ENCODE data around the gene CPNE5. TPM values are rescaled to one million over a fixed set of nuclear protein-coding genes. Genes with fewer than 3 reads are reported as not detected.

The CPNE5 gene
- polyA plus RNA-seq, 1 of the 3 experiments (the other 2 are of a cell fraction): 0.30 TPM

- Histone ChIP-seq H4K20me1 (ENCODE audit: insufficient read depth) (no peaks in the 10 kb centered on the region), H3K4me1 (ENCODE audit: control insufficient read depth in 1 of 2, insufficient read depth in 2 of 2, low read depth in 1 of 2, low read length in 1 of 2) (peaks cover 0 to 4% of the 10 kb centered on the region in 2 experiments; a peak in 1 of 4 replicates), H3K27me3 (ENCODE audit: insufficient read depth) (peaks cover 12% of the 10 kb centered on the region), H3K4me2 (no peak overlapping the region), H3K9ac (no peak overlapping the region), H3K4me3 (ENCODE audit: low read depth in 2 of 2, low read length in 1 of 2) (no peak overlapping the region), H3K9me2 (no peaks in the 10 kb centered on the region), H3F3A (replicated peaks; ENCODE audit: insufficient read depth) (peaks cover 4% of the 10 kb centered on the region), H2AFZ (ENCODE audit: low read depth) (no peak overlapping the region), H3K79me2 (ENCODE audit: insufficient read depth) (no peaks in the 10 kb centered on the region), H3K9me3 (no peaks in the 10 kb centered on the region), H3K27ac (ENCODE audit: low read depth in 2 of 2, low read length in 1 of 2) (no peak overlapping the region), H3K36me3 (replicated peaks in 1 of 2; ENCODE audit: control insufficient read depth in 1 of 2, insufficient read depth in 2 of 2, low read length in 1 of 2) (no peaks in the 10 kb centered on the region)
- ChIA-PET POLR2A (no interaction called here), CTCF (interaction anchor here (0.6 to 2.5 kb wide), 4 partner anchors 15 to 1518 kb away, joined by 3 to 10 read pairs (median 4); no protein-coding TSS in a partner anchor)
- 93% methylated on average over 2 of the region's 2 CpGs for WGBS (ENCODE audit: low lambda C conversion rate)
- DNase-seq: no peak
- no peak for TF ChIP-seq GABPA (IDR thresholded peaks at IDR 0.05; ENCODE audit: low read depth)
- TF ChIP-seq SIN3A (IDR thresholded peaks at IDR 0.05; ENCODE audit: borderline replicate concordance, low read depth, low read length): no peak
- TF ChIP-seq PBX3 (IDR thresholded peaks at IDR 0.05): no peak
- TF ChIP-seq ZBTB33 (IDR thresholded peaks at IDR 0.05; ENCODE audit: borderline replicate concordance, low read depth): no peak
- TF ChIP-seq FOXJ3 (CRISPR knock-in tag; IDR thresholded peaks at IDR 0.05): no peak
- TF ChIP-seq SMC3 (IDR thresholded peaks at IDR 0.05; ENCODE audit: low read depth, low read length): no peak
- TF ChIP-seq MAX (IDR thresholded peaks at IDR 0.05; ENCODE audit: low read depth): no peak
- no peak for TF ChIP-seq CHD2 (IDR thresholded peaks at IDR 0.05; ENCODE audit: low read length, partially characterized antibody)
- TF ChIP-seq IRF3 (IDR thresholded peaks at IDR 0.05; ENCODE audit: low read depth, low read length): no peak
- no peak for TF ChIP-seq JUND (IDR thresholded peaks at IDR 0.05)
Measured at GRCh38 chr6:36837022-36837339, 2.3 kb downstream of the CPNE5 start.

GRCh38 chr6:36836111-36837021 is 2.9 kb downstream of the CPNE5 start:
- CTCF ChIA-PET: interaction anchor here (0.6 to 2.5 kb wide), 8 partner anchors 12 to 212 kb away, joined by 3 to 10 read pairs (median 4); partner anchors contain the start of gene C6orf89
- POLR2A ChIA-PET: no interaction called here
- TF ChIP-seq GATA2 (CRISPR knock-in tag; IDR thresholded peaks at IDR 0.05) (no peak), REST (IDR thresholded peaks at IDR 0.05; ENCODE audit: low read depth, low read length) (no peak), TEAD4 (IDR thresholded peaks at IDR 0.05; ENCODE audit: borderline replicate concordance, insufficient read depth) (no peak), MEF2A (IDR thresholded peaks at IDR 0.05; ENCODE audit: borderline replicate concordance, low read depth) (no peak), NRF1 (IDR thresholded peaks at IDR 0.05; ENCODE audit: low read depth, low read length) (no peak), POLR2AphosphoS5 (IDR thresholded peaks at IDR 0.05; ENCODE audit: low read depth, low read length) (no peak), GABPA (IDR thresholded peaks at IDR 0.05; ENCODE audit: low read depth) (no peak), EZH2phosphoT487 (IDR thresholded peaks at IDR 0.05; ENCODE audit: borderline replicate concordance, low read depth) (no peak)

More at GRCh38 chr6:36836111-36837021, 2.9 kb downstream of the CPNE5 start:
- WGBS (ENCODE audit: low lambda C conversion rate): 83% methylated on average over 2 of the region's 3 CpGs
- H3K27ac ChIP-seq (ENCODE audit: low read depth in 2 of 2, low read length in 1 of 2): no peak overlapping the region
- peaks cover 4% of the 10 kb centered on the region for H3F3A ChIP-seq (replicated peaks; ENCODE audit: insufficient read depth)
- H3K9me2 ChIP-seq: no peaks in the 10 kb centered on the region
- H3K4me3 ChIP-seq (ENCODE audit: low read depth in 2 of 2, low read length in 1 of 2): no peak overlapping the region
- no peaks in the 10 kb centered on the region for H3K9me3 ChIP-seq
- no peaks in the 10 kb centered on the region for H3K36me3 ChIP-seq (replicated peaks in 1 of 2; ENCODE audit: control insufficient read depth in 1 of 2, insufficient read depth in 2 of 2, low read length in 1 of 2)
- H3K79me2 ChIP-seq (ENCODE audit: insufficient read depth): no peaks in the 10 kb centered on the region
- H2AFZ ChIP-seq (ENCODE audit: low read depth): no peak overlapping the region
- no peaks in the 10 kb centered on the region for H4K20me1 ChIP-seq (ENCODE audit: insufficient read depth)
- H3K9ac ChIP-seq: no peak overlapping the region
- peaks cover 0 to 4% of the 10 kb centered on the region in 2 experiments; a peak in 1 of 4 replicates for H3K4me1 ChIP-seq (ENCODE audit: control insufficient read depth in 1 of 2, insufficient read depth in 2 of 2, low read depth in 1 of 2, low read length in 1 of 2)
- H3K4me2 ChIP-seq: no peak overlapping the region
- no peak for DNase-seq
- H3K27me3 ChIP-seq (ENCODE audit: insufficient read depth): peaks cover 12% of the 10 kb centered on the region
